CD4-positive, alpha-beta T cell treated with Interleukin-15 for 1 hour (primary cell): Measurements from ENCODE around the gene PRKCH.
A peak's percentile ranks its signal among the peaks of the same experiment; 100 is the strongest.

Experiments
- DNase-seq: peaks from one replicate; pipeline ENCODE4 v3.0.0-alpha.2; 2020

The PRKCH gene

DNA sequence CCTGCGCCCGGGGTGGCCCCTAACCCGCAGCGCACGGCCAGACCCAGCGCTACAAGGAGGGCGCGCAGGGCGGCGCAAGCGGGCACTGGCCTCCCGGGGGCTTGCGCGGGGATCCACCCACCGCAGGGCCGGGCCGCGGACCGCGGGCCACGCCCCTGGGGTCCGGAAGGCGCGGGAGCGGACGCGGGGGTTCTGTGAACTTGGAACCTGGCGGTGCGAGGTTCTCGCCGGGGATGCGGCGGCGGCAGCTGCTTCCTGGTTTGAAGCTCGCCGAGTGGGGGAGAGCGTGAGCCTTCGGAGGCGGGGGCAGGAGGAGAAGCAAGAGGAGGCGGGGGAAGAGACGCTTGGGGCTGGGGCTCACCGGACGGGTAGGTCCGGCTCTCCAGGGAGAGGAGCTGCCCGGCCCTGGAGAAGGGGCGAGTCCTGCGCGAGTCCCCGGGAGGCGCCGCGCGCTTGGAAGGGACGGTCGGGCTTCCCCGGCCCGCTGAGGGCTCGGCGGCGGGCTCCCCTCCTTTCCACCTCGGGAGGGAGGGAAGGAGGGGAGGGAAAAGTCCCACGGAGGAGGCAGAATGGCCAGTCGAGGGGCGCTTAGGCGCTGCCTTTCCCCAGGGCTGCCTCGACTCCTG is at the start of gene PRKCH:
TSS of gene PRKCH (plus strand) at position 195 of the 626 bp plus-strand sequence. CDS start 523 bp downstream, outside the sequence.
- peak; percentile 87 for DNase-seq

DNA sequence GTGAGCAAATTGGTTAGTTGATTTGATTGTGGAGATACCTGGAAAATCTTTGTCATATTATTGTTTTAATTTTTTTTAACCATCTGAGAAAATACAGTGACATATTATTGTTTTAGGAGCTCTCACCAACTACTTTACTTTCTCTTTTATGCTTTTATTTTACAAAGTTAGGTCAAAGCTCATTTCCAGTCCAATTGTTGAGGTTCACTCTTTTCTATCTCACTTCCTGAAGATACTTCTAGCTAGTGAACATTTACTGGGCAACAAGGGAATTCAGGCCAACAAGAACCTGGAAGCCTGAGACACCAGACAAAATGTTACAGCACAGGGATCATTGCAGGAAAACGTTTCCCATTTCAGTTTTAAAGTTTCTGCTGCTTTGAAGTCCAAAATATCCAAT is 44.1 kb upstream of the PRKCH start:
- no peak for DNase-seq

GRCh38 chr14:61277784-61278183 is 43.6 kb upstream of the PRKCH start:
- no peak for DNase-seq

- DNase-seq = no peak
These were observed 42.3 kb upstream of the PRKCH start for GRCh38 chr14:61279082-61279481.

DNA sequence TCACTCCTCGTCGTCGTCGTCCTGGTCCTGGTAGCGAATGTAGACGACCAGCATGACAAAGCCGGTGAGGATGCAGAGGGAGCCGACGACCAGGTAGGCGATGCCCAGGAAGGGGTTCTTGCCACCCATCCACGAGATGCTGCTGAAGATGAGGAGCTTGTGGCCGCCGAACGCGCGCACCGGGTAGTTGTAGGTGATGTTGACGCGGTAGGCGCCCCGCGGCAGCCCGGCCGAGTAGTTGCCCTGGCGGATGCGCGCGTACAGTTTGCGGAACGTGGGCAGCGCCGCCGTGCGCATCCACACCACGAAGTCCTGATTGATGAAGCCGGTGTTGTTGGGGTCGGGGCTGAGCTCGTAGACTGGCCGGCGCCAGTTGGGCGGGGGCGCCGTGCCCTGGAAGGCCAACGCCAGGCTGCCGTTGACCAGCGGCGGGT is 41.3 kb upstream of the PRKCH start:
- DNase-seq = peak; percentile 18

DNA sequence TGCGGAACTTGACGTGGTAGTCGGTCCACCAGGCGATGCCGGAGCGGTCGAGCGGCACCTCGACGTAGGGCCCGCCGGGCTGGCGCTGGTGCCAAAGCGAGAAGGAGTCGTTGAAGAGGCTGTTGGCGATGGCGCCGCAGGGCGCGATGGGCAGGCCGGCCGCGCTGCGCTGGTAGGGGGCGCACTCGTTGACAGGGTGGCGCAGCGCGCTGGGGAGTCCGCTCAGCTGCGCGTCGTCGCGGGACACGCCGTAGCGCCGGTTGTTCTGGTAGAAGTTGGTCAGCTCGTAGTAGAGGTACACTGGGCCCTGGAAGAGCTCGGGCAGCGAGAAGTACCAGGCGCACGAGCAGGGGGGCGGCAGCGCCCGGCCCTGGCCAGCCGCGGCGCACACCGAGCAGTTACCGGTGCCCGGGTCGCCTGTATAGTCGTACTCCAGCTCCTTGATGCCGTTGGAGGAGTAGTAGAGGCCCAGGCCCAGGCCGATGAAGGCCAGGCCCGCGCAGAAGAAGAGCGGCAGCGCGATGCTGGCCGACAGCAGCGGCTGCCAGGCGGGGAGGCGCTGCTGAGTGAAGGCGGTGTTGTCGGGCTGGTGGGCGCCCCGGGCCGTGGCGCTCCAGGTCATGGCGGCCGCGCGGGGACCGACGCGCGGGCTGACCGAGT is 40.7 kb upstream of the PRKCH start:
- peak; percentile 71 for DNase-seq

- peak; percentile 26 for DNase-seq
These were observed 40.0 kb upstream of the PRKCH start, which contains the start of gene TMEM30B for GRCh38 chr14:61281186-61281947. Gene TMEM30B (minus strand): TSS chr14:61281338. CDS start chr14:61281147, 191 bp downstream.

- DNase-seq = no peak
These were observed 39.5 kb upstream of the PRKCH start for GRCh38 chr14:61281948-61282275.

DNA sequence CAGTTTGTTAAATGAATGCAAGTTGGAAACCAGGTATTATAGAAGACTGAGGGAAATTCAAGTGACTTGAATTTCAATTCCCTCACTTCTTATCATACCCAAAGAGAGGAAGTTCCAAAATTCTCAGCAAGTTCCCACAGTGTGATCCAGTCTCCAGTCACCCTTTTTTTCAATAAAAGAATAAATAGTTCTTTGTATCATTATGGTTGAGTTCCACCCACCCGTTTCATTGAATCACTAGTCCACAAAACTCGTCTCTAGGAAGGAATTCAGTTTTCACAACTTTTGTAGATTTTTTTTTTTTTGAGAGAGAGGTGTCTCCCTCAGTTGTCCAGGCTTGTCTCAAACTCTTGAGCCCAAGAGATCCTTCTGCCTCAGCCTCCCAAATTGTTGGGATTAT is 38.6 kb upstream of the PRKCH start:
- no peak for DNase-seq

GRCh38 chr14:61284001-61284400 is 37.4 kb upstream of the PRKCH start:
- no peak for DNase-seq

DNA sequence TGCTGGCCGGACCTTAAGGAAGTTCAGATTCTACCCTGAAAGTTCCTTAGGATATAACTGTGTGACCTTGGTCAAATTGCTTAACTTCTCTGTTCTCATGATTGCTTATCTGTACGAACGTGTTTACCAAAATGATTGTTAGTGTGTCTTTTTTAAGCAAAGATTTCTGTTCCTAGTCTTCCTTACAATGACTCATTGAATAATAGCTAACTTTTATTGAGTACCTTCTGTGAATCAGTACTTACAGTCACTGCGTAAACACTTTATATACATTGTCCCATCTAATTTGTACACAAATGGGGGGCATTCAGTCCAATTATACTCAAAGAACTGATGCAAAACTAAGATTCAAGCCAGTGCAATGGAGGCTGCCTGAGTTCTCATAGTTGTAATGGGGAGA is 36.0 kb upstream of the PRKCH start:
- no peak for DNase-seq

- no peak for DNase-seq
These were observed 34.2 kb upstream of the PRKCH start for GRCh38 chr14:61287196-61287595.

DNA sequence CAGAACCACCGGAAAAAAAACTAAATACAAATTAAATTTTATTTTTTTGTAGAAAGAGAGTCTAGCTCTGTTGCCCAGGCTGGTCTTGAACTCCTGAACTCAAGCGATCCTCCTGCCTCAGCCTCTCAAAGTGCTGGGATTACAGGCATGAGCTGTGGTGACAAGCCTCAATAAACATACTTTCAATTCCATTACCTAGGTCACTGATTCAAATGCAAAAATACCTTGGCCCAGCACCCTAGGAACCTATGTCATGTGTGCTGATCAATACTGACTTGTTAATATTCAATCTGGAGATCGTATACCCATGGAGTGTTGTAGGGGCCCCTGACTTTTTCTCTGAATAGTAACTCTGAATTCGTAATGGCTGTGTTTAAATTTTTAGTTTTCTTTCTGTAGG is 33.2 kb upstream of the PRKCH start:
- no peak for DNase-seq

- no peak for DNase-seq
These were observed 32.7 kb upstream of the PRKCH start for GRCh38 chr14:61288720-61289119.

GRCh38 chr14:61290701-61291100 is 30.7 kb upstream of the PRKCH start:
- DNase-seq = no peak

DNA sequence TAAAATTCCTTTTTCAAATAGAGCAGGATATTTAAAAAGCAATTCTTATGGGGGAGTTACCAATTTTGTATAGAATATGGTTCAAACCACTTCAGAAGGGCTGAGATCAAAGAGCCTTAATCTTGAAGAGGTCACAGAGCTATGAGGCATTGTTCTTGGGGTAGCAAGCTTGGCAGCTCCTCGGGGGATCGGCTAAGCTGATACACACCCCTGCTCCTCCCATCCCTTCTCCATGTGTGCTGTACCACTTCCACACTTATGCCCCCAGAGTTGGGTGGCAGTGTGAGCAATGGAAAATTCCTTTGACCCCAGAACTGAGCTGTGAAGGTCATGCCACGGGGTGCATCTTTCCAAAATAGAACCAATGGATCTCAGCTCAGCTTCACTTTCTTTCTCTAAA is 25.2 kb upstream of the PRKCH start:
- no peak for DNase-seq

GRCh38 chr14:61296719-61297502 is 24.5 kb upstream of the PRKCH start:
- no peak for DNase-seq

GRCh38 chr14:61297581-61297980 is 23.8 kb upstream of the PRKCH start:
- DNase-seq = no peak

- no peak for DNase-seq
These were observed 22.6 kb upstream of the PRKCH start for GRCh38 chr14:61298824-61299223.

GRCh38 chr14:61300209-61300608 is 21.2 kb upstream of the PRKCH start:
- DNase-seq = no peak

GRCh38 chr14:61300754-61301153 is 20.6 kb upstream of the PRKCH start:
- DNase-seq = no peak

DNA sequence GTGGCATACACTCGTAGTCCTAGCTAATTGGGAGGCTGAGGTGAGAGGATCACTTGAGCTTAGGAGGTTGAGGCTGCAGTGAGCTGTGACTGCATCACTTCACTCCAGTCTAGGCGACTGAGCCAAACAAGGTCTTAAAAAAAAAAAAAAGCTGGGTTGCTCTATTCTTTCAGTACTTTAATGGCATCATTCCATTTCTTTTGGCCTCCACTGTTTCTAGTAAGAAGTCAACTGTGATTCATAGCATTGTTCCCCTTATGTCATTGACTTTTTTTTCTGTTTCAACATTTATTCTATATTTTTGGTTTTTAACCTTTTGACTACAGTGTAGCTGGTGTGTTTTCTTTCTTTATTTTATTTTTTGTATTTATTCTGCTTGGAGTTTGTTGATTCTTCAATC is 16.7 kb upstream of the PRKCH start:
- no peak for DNase-seq

GRCh38 chr14:61308198-61308597 is 13.2 kb upstream of the PRKCH start:
- no peak for DNase-seq
